Tibial nerve (tissue), 3 donors: ENCODE results near the gene LCE1C.

Source experiments
- CTCF ChIP-seq, 5 experiments: fragments of 200-600 bp in 3 of 5; fragments of 450-650 bp in 2 of 5; sonication (generic) in 3 of 5; IDR thresholded peaks; one replicate each; pipeline ENCODE4 v1.5.1; 2016 to 2019; ENCODE audit warnings: antibody characterized with exemption in 5 of 5, mild to moderate bottlenecking in 3 of 5, moderate library complexity in 2 of 5
- POLR2A ChIP-seq, 2 donors: fragments of 450-650 bp; IDR thresholded peaks; one replicate each; pipeline ENCODE4 v1.6.1; 2017; ENCODE audit warnings: antibody characterized with exemption in 2 of 2, mild to moderate bottlenecking in 2 of 2, moderate library complexity in 2 of 2

GRCh38 chr1:152770411-152770810, 36.0 kb downstream of the LCE1C start:
- TF ChIP-seq CTCF (IDR thresholded peaks at IDR 0.05) (no peak), POLR2A (IDR thresholded peaks at IDR 0.05) (no peak)
